NCI-H2227 treated with DMSO at 0.1 percent for 48 hours (cell line): ENCODE measurements around the gene C10orf62.
A peak's percentile ranks its signal among the peaks of the same experiment; 100 is the strongest.

Source experiments
- DNase-seq: peaks from one replicate; lab custom pipeline; 2025; lab: John Stamatoyannopoulos, UW

C10orf62 gene

GRCh38 chr10:97587183-97587582 is 2.3 kb upstream of the C10orf62 start:
- no peak for DNase-seq

- no peak for DNase-seq
Measured at GRCh38 chr10:97590082-97590747, 694 bp downstream of the C10orf62 start.

- DNase-seq = no peak
Measured at GRCh38 chr10:97590748-97591495, 1.4 kb downstream of the C10orf62 start.

GRCh38 chr10:97593421-97593820 is 3.9 kb downstream of the C10orf62 start:
- no peak for DNase-seq

GRCh38 chr10:97596101-97597082 is 6.9 kb downstream of the C10orf62 start:
- no peak for DNase-seq

GRCh38 chr10:97597778-97598177 is 8.3 kb downstream of the C10orf62 start:
- DNase-seq = no peak

- no peak for DNase-seq
Measured at GRCh38 chr10:97598407-97599271, 9.1 kb downstream of the C10orf62 start.

- DNase-seq = no peak
Measured at GRCh38 chr10:97599272-97599619, 9.7 kb downstream of the C10orf62 start.

- no peak for DNase-seq
Measured at GRCh38 chr10:97600616-97601015, 11.1 kb downstream of the C10orf62 start.

- no peak for DNase-seq
Measured at GRCh38 chr10:97601268-97602215, 12.0 kb downstream of the C10orf62 start.

- no peak for DNase-seq
Measured at GRCh38 chr10:97607095-97607636, 17.6 kb downstream of the C10orf62 start.

GRCh38 chr10:97608991-97609561 is 19.6 kb downstream of the C10orf62 start:
- DNase-seq = no peak

- no peak for DNase-seq
Measured at GRCh38 chr10:97611473-97611872, 22.0 kb downstream of the C10orf62 start.

GRCh38 chr10:97612386-97612785 is 22.9 kb downstream of the C10orf62 start:
- peak; percentile 9 for DNase-seq

GRCh38 chr10:97618285-97618684 is 28.8 kb downstream of the C10orf62 start:
- no peak for DNase-seq

- DNase-seq = no peak
Measured at GRCh38 chr10:97618733-97619132, 29.2 kb downstream of the C10orf62 start.

GRCh38 chr10:97623277-97623676 is 33.8 kb downstream of the C10orf62 start:
- no peak for DNase-seq

- no peak for DNase-seq
Measured at GRCh38 chr10:97627731-97628130, 38.2 kb downstream of the C10orf62 start.

GRCh38 chr10:97628228-97628627 is 38.7 kb downstream of the C10orf62 start:
- no peak for DNase-seq

- no peak for DNase-seq
Measured at GRCh38 chr10:97629289-97629688, 39.8 kb downstream of the C10orf62 start.
